Activated T-cell treated with anti-CD3 and anti-CD28 coated beads for 4 hours (primary cell): ENCODE results near the gene STRN4.
"Not testable (repeated sequence)": the region's sequence is repeated elsewhere in the genome, so short reads cannot be mapped to it uniquely, and the experiment has no call there.

Experiments
- DNase-seq: peaks from one replicate; pipeline ENCODE4 v3.0.0-alpha.2; 2020

STRN4 gene

GRCh38 chr19:46723471-46723870, 22.8 kb downstream of the STRN4 start:
- no peak for DNase-seq

- DNase-seq, result no peak
Measured at GRCh38 chr19:46723023-46723461, 23.2 kb downstream of the STRN4 start.

DNA sequence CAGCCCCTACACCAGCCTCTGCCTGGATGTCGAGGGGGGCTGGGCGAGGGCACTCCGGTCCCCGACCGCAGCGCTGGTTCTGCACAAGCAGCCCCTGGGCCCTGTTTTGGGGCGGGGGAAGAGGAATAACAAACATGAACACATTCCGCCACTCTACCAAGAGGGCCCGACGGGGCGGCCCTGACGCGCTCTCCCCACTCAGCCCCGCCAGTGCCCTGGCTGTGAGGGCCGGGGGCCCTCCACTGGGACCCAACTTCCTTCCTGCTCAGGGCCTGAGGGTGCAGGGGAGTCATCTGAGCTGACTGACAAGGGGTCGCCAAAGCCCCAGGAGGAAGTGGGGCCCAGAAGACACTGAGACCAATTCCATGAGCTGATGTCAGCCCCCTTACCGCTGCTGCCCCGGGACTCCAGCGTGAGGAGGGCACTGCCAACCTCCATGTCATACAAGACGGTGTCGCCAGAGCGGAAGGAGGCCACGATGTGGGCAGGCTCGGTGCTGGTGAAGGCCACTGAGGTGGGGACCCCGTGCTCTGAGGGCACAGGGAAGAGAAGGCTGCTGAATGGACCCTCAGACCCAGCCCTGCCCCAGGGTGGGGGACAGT, 23.7 kb downstream of the STRN4 start:
- no peak for DNase-seq

- no peak for DNase-seq
Measured at GRCh38 chr19:46722004-46722380, 24.3 kb downstream of the STRN4 start.

- DNase-seq, result no peak
Measured at GRCh38 chr19:46721269-46722003, 24.8 kb downstream of the STRN4 start.

- DNase-seq, result no peak
Measured at GRCh38 chr19:46720503-46721239, 25.6 kb downstream of the STRN4 start.

DNA sequence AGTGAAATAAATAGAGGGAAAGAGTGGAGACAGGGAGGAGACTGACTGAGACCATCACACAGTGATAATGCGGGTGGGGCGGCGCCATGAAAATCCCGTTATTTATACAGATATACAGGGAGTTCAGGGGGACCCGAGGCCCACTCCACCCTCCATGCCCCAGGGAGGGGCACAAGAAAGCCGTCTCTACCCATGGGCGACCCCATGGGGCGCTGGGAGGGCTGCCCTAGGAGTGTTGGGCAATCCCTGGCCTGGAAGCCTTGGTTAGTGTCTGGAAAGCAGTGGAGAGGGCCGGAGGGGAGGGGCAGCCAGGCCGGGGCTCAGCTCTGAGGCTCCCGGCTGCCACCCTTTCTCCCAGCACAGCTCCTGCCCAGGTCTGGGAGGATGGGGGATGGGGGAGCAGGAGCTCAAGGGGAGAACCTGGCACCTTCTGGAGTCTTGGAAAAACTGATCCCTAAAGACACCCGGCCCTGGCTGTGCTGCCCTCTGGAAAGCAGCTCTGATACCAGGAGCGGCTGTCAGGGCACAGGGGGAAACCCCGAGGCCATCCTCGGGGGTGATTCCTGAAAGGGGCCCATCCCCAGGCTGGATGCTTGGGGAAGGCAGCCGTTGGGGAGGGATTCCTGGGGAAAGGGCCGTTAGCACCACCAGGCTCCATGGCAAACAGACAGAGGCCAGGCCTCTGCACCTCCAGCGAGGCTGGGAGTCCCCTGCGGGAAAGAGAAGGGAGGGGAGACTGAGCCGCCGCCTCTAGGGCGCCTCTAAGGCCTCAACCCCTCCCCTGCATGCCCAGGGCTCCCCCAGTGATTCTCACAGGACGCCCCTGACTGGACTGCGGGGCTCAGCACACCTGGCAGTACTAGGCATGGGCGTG, 26.4 kb downstream of the STRN4 start:
- DNase-seq, result no peak

DNA sequence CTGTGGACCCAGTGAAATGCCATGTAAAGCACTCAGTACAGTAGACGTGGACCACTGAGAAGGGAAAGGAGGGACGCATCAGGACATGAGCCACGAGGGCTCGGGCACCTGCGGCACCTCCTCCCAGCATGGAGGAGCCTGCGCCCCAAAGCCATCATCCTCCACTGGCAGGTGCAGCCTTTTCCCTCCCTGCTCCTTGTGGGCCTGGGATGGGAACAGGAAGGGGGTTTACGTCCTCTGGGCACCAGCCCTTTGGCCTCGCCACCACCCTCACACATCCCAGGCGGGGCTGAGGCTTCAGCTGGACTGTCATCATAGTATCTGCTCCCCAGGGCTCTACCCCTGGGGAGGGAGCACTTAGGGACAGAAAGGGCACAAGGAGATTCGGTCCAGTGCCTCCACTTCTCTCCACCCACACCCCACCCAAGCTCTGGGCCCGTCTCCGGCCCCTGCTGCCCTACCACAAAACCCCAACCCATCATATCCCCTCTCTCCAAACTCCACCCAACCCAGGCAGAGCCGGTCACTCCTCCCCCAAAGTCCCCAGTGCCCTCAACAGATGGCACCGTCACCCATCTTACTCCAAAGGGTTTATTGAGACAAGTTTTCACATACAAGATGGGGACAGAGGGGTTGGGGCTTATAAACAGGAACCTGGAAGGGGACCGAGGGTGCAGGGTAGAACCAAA, 27.2 kb downstream of the STRN4 start:
- no peak for DNase-seq

- peak; percentile 34 for DNase-seq
Measured at GRCh38 chr19:46718157-46718933, 27.9 kb downstream of the STRN4 start.

DNA sequence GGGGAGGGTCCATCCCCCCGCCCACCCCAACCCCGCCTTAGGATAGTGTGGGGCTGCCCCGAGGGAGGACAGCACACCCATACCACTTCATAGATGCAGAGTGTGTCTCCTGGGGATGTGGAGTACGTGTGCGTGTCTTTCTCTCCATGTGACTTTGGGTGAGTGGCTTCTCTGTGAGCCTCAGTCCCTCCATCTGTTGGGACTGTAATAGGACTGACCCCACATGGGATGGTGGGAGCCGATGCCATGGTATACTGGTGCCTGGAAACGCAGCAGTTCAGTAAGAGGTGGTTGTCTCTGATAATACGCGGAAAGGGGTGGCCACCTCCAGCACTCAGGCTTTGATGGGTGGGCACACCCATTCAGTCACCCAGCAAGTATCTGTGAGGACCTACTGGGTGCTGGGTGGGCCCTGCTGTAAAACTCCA, 28.5 kb downstream of the STRN4 start:
- DNase-seq, result no peak

GRCh38 chr19:46717034-46717715, 29.1 kb downstream of the STRN4 start, which contains the start of gene PRKD2:
Gene PRKD2 (minus strand): TSS chr19:46717114. CDS start chr19:46716370, 744 bp downstream.
- peak; percentile 88 for DNase-seq

GRCh38 chr19:46716672-46717033, 29.6 kb downstream of the STRN4 start:
- no peak for DNase-seq

DNA sequence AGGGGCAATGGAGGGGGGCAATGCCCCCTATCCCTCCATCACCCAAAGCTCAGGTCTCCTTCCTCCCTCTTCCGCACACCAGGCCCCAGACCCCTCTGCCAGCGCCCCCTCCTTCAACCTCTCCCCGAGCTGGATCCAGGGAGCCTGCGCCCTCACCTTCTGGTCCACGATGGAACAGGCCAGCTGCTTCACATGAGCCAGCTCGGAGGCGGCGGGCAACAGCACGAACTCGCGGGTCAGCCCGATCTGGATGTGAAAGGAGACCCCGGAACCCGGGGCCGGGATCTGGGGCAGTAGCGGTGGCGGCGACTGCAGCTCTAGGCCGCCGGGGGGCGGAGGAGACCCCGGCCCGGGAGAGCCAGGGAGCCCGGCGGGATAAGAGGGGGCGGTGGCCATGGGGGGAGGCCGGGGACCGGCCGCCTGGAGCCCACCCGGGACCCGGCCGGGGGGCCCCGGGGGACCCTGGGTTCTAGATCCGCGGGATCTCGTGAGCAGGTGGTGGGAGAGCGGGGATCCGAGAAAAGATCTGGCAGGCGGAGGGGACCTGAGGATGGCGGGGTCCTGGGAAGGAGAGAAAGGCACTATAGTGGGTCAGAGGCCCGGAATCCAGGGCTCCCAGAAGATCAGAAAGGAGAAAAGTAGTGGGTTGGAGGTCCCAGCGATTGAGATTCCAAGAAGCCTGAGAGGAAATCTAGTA, 30.1 kb downstream of the STRN4 start:
- DNase-seq, result no peak

- no peak for DNase-seq
Measured at GRCh38 chr19:46715620-46715974, 30.7 kb downstream of the STRN4 start.

GRCh38 chr19:46714444-46715106, 31.7 kb downstream of the STRN4 start:
- peak; percentile 59 for DNase-seq

DNA sequence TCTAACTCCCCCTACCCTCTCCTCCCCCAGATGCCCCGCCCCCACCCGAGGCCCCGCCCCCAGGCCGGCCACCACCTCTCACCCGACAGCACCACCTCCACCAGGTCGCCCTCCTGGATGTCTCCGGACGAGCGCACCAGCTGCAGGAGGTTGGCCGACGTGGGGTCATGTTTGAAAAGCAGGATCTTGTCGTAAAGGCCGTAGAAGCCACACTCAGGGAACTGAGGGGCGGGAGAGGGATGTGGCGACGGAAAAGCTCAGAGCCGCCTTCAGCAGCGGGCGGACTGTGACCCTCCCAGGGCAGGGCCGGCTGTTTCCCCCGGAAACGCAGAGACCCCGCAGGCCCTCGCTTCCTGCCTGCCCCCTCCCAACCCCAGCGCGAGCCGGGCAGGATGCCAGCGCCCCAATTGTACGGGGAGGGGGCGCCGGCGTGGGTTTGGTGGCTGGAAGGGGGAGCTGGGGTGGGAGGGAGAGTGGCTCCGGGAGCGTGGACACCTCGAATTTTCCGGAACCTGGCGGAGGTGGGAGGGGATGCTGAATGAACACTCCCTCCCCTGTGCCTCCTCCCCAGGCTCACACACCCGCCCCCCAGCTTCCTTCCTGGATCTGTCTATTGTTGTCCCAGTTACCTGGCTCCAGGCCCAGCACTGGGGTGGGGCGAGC, 32.3 kb downstream of the STRN4 start:
- DNase-seq, result peak; percentile 66

DNA sequence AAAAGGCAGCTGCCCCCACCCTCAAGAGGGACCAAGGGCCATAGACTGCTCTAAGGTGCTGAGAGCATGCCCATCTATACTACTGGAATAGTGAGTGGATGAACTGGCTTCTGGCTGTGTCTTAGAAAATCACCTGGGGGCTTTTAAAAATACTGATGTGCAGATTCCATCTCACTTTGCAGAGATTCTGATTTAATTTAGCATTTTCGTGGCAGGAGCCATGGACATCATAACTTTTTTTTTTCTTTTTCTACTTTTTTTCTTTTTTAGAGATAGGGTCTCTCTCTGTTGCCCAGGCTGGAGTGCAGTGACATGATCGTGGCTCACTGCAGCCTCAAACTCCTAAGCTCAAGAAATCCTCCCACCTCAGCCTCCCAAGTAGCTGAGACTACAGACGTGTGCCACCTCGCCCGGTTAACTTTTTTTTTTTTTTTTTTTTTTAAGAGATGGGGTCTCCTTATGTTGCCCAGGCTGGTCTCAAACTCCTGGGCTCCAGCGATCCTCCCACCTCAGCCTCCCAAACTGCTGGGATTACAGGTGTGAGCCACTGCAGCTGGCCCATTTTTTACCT, 33.4 kb downstream of the STRN4 start:
- not testable (repeated sequence) for DNase-seq

GRCh38 chr19:46710687-46711086, 35.6 kb downstream of the STRN4 start:
- no peak for DNase-seq
